ENCODE measurements around the gene UBTF. TPM values are rescaled to one million over a fixed set of nuclear protein-coding genes. Genes with fewer than 3 reads are reported as not detected.

UBTF gene
- total and polyA plus RNA-seq, 8 donors = 25.5 to 198 (median 37.3) TPM

- Histone ChIP-seq H3K4me3 (no peak overlapping the region), H3K27me3 (no peaks in the 10 kb centered on the region), H3K4me1 (peaks cover 0 to 7% (median 0%) of the 10 kb centered on the region in 4 donors), H3K36me3 (no peaks in the 10 kb centered on the region), H3K27ac (no peak overlapping the region), H3K9me3 (no peaks in the 10 kb centered on the region)
- intact Hi-C loops (cut with DNase I; ENCODE audit: low total_unique reads) = no loop called here
- no peak for TF ChIP-seq EP300 (IDR thresholded peaks at IDR 0.05)
- TF ChIP-seq, protein P1, sequence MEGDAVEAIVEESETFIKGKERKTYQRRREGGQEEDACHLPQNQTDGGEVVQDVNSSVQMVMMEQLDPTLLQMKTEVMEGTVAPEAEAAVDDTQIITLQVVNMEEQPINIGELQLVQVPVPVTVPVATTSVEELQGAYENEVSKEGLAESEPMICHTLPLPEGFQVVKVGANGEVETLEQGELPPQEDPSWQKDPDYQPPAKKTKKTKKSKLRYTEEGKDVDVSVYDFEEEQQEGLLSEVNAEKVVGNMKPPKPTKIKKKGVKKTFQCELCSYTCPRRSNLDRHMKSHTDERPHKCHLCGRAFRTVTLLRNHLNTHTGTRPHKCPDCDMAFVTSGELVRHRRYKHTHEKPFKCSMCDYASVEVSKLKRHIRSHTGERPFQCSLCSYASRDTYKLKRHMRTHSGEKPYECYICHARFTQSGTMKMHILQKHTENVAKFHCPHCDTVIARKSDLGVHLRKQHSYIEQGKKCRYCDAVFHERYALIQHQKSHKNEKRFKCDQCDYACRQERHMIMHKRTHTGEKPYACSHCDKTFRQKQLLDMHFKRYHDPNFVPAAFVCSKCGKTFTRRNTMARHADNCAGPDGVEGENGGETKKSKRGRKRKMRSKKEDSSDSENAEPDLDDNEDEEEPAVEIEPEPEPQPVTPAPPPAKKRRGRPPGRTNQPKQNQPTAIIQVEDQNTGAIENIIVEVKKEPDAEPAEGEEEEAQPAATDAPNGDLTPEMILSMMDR (IDR thresholded peaks at IDR 0.05) = no peak
- no peak for TF ChIP-seq POLR2A (IDR thresholded peaks at IDR 0.05)
- TF ChIP-seq POLR2AphosphoS5 (IDR thresholded peaks at IDR 0.05) = no peak
- WGBS, 5 donors = 80 to 98% (median 90%) methylated on average over 5 to 6 of the region's 6 CpGs
- DNase-seq = no peak
Measured at GRCh38 chr17:44229090-44229489, 9.6 kb upstream of the UBTF start.

DNA sequence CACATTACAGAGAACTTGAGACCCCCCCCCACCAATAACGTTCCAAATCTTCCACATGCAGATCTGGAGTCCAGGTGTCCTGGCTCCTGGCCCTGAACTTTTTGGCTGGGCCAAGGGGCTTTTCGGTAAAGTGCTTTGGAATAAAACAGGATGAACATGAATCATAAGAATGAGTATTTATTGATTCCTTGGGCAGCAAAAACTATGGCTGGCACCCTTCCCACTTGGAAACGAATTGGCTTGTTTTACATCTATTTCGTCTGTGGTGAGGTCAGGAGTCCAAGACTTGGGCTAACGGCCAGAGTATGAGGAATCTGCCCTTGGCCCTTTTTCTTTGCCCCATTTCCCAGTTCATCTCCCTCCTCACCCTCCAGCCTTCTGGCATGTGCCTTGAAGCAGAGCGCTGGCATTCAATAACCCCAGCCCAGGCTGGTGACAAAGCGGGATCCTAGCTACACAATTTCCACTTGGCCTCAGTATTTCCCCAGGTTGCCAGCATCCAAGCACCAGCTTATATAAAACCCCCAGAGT, 4.1 kb upstream of the UBTF start:
- Histone ChIP-seq H3K4me3 (no peak overlapping the region), H3K4me1 (peaks cover 19 to 34% (median 23%) of the 10 kb centered on the region in 4 donors), H3K27ac (peak overlapping the region; percentile 7 to 100 (median 96)), H3K36me3 (no peaks in the 10 kb centered on the region), H3K27me3 (no peaks in the 10 kb centered on the region), H3K9me3 (no peaks in the 10 kb centered on the region)
- intact Hi-C loops (cut with DNase I; ENCODE audit: low total_unique reads) = no loop called here
- peak in 1 of 2 donors; percentile 55 for DNase-seq
- TF ChIP-seq, protein P1 (IDR thresholded peaks at IDR 0.05) = no peak
- TF ChIP-seq EP300 (IDR thresholded peaks at IDR 0.05) (no peak), POLR2AphosphoS5 (IDR thresholded peaks at IDR 0.05) (no peak), POLR2A (IDR thresholded peaks at IDR 0.05) (no peak)
- 26 to 32% (median 30%) methylated on average over 7 of the region's 7 CpGs for WGBS, 5 donors

DNA sequence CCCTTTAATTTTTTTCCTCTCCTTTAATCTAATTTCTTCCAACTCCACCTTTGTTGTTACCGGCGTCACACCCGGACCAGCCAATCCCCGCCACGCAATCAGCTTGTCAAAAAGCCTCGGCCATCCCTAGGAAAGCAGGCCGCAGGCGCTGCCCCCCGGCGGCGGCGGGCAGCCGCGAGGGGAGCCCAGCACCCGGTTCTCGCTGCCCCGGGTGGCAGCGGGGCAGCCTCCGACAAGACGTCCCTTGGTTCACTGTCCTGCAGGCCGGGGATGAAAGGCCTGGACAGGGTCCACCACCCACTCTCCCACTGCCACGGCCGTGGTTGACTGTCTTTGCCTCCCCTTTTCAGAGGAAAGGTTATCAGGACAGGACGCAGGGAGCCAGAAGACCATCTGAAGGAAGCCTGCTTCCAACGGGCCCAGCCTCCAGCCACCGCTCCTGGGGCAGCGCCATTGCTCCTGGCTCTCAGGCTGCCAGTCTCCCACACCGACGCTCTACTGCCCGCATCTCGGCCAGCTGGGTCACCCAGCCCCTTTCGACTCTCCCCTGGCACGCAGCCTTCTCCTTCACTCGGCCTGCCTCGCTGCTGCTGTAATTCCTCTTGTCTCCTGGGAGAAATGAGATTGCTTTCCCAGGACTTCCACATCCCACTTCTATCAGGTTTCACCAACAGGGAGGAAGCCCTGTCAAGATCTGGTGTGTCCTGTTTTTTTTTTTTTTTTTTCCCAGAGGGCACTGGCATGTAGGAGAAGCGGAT, 2.8 kb upstream of the UBTF start:
- intact Hi-C loops (cut with DNase I; ENCODE audit: low total_unique reads) = no loop called here
- no peaks in the 10 kb centered on the region for H3K9me3 ChIP-seq
- H3K27ac ChIP-seq = peak overlapping the region; percentile 96 to 100 (median 99)
- 2 to 7% (median 4%) methylated on average over 27 to 36 of the region's 36 CpGs for WGBS, 5 donors
- peaks cover 28 to 44% (median 34%) of the 10 kb centered on the region in 4 donors for H3K4me1 ChIP-seq
- no peaks in the 10 kb centered on the region for H3K27me3 ChIP-seq
- DNase-seq = peak; percentile 76 to 90
- TF ChIP-seq POLR2AphosphoS5 (IDR thresholded peaks at IDR 0.05) (peak; percentile 10 to 62 (median 37)), EP300 (IDR thresholded peaks at IDR 0.05) (no peak), POLR2A (IDR thresholded peaks at IDR 0.05) (no peak)
- TF ChIP-seq, protein P1 (IDR thresholded peaks at IDR 0.05) = peak in 3 of 7 experiments; percentile 6 to 16 (median 16)
- H3K36me3 ChIP-seq = peaks cover 0 to under 1% (median 0%) of the 10 kb centered on the region in 4 donors
- peak overlapping the region; percentile 73 to 99 (median 86) for H3K4me3 ChIP-seq

DNA sequence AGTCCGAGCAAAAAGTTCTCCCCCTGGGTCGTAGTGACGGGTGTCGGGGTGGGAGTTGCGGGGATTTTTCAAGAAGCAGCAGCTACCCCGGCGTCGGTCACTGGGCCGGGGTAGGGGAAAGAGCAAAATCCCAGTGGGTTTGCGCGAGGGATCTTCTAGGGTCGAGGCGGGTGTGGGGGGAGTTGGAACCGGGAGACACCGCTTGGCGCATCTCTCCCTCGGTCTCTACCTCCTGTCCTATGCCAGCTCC, 2.3 kb upstream of the UBTF start:
- peaks cover 30 to 49% (median 39%) of the 10 kb centered on the region in 4 donors for H3K4me1 ChIP-seq
- TF ChIP-seq POLR2AphosphoS5 (IDR thresholded peaks at IDR 0.05) (no peak), POLR2A (IDR thresholded peaks at IDR 0.05) (no peak), EP300 (IDR thresholded peaks at IDR 0.05) (no peak)
- TF ChIP-seq, protein P1 (IDR thresholded peaks at IDR 0.05) = no peak
- no peaks in the 10 kb centered on the region for H3K27me3 ChIP-seq
- DNase-seq = no peak
- peaks cover 0 to 5% (median 3%) of the 10 kb centered on the region in 4 donors for H3K36me3 ChIP-seq
- intact Hi-C loops (cut with DNase I; ENCODE audit: low total_unique reads) = no loop called here
- peak overlapping the region; percentile 96 to 100 (median 99) for H3K27ac ChIP-seq
- 0 to 1% (median 1%) methylated on average over 17 of the region's 17 CpGs for WGBS, 5 donors
- H3K9me3 ChIP-seq = no peaks in the 10 kb centered on the region
- peak overlapping the region; percentile 73 to 99 (median 86) for H3K4me3 ChIP-seq
